Endothelial cell of umbilical vein (primary cell): ENCODE data around the gene POC5. TPM values are rescaled to one million over a fixed set of nuclear protein-coding genes. Genes with fewer than 3 reads are reported as not detected.

ENCODE experiments used
- BruUV-seq: library from RNA; stranded (reverse); fragments of 400-500 nt; replicated peaks from 2 replicates; lab custom pipeline; 2021; lab: Mats Ljungman, UMichigan
- CTCF ChIA-PET: fragments of 300-600, 350-600 bp; sonication (Branson Sonifier 250); formaldehyde crosslinking; loops from one replicate; lab custom pipeline; 2021; ENCODE audit warnings: antibody characterized with exemption, inconsistent platforms; lab: Charles Lee
- POLR2A ChIA-PET: fragments of 300-600, 350-600 bp; sonication (Branson Sonifier 250); formaldehyde crosslinking; loops from one replicate; lab custom pipeline; 2021; ENCODE audit warnings: antibody characterized with exemption, inconsistent platforms; lab: Charles Lee
- DNase-seq: peaks from one replicate; pipeline ENCODE4 v3.0.0-alpha.2; 2011; ENCODE audit warnings: low read depth, low spot score
- FAIRE-seq: peaks from 2 replicates; lab custom pipeline; 2011; peaks lifted over from hg19 to GRCh38; lab: Jason Lieb, UNC
- H2AFZ ChIP-seq: 2 replicates; pipeline ENCODE4 v1.6.0; 2012; ENCODE audit warnings: low read depth, low read length, control low read depth, inconsistent platforms
- H3K27ac ChIP-seq: 2 replicates; pipeline ENCODE4 v1.5.1; 2011; ENCODE audit warnings: low read depth, mild to moderate bottlenecking, control low read depth, low read length, moderate library complexity; ENCODE audit not compliant: insufficient read depth
- H3K27me3 ChIP-seq, 2 experiments: 2 replicates each; pipeline versions ENCODE4 v1.6.0 to v1.6.1; 2011; ENCODE audit warnings: low read length in 2 of 2, mixed read lengths in 1 of 2; ENCODE audit not compliant: control insufficient read depth in 2 of 2, insufficient read depth in 2 of 2
- H3K36me3 ChIP-seq, 2 experiments: 2 replicates in 1 of 2; 3 replicates in 1 of 2; pipeline ENCODE4 v1.5.1; 2011; ENCODE audit warnings: low read length in 2 of 2, mild to moderate bottlenecking in 1 of 2, moderate library complexity in 1 of 2; ENCODE audit not compliant: control insufficient read depth in 2 of 2, insufficient read depth in 2 of 2; ENCODE audit errors: extremely low read depth in 1 of 2
- H3K4me1 ChIP-seq: 3 replicates; pipeline ENCODE4 v1.5.1; 2011; ENCODE audit warnings: mild to moderate bottlenecking, low read length; ENCODE audit not compliant: control insufficient read depth, insufficient read depth; ENCODE audit errors: extremely low read depth
- H3K4me2 ChIP-seq: 2 replicates; pipeline ENCODE4 v1.6.1; 2011; ENCODE audit warnings: low read length, control low read depth, mixed read lengths; ENCODE audit not compliant: insufficient read depth
- H3K4me3 ChIP-seq, 3 experiments: fragments of 200-600 bp in 1 of 3; sonication (generic), shearing (Covaris generic) in 1 of 3; replicated peaks in 1 of 3; 2 replicates each; pipeline ENCODE4 v1.5.1; 2011 to 2016; ENCODE audit warnings: control low read depth in 3 of 3, low read length in 3 of 3, mild to moderate bottlenecking in 2 of 3, inconsistent platforms in 1 of 3, low read depth in 1 of 3, moderate library complexity in 1 of 3; ENCODE audit not compliant: insufficient read depth in 1 of 3
- H3K79me2 ChIP-seq: 2 replicates; pipeline ENCODE4 v1.6.0; 2012; ENCODE audit warnings: low read length, inconsistent platforms; ENCODE audit not compliant: control insufficient read depth, insufficient read depth
- H3K9ac ChIP-seq: replicated peaks from 2 replicates; pipeline ENCODE3; 2011; ENCODE audit warnings: low read length, control low read depth; ENCODE audit not compliant: insufficient read depth; ENCODE audit errors: extremely low read depth
- H3K9me1 ChIP-seq: replicated peaks from 3 replicates; pipeline ENCODE4 v1.6.0; 2011; ENCODE audit warnings: mild to moderate bottlenecking, low read length; ENCODE audit not compliant: control insufficient read depth, insufficient read depth; ENCODE audit errors: extremely low read depth
- H3K9me3 ChIP-seq: replicated peaks from 2 replicates; pipeline ENCODE4 v1.5.1; 2012; ENCODE audit warnings: low read length, inconsistent platforms; ENCODE audit not compliant: control insufficient read depth, insufficient read depth
- H4K20me1 ChIP-seq: replicated peaks from 2 replicates; pipeline ENCODE3; 2011; ENCODE audit warnings: mild to moderate bottlenecking, low read length; ENCODE audit not compliant: control insufficient read depth, insufficient read depth; ENCODE audit errors: extremely low read depth
- CTCF ChIP-seq, 2 donors: IDR thresholded peaks; 1 replicate in 1 of 2; 2 replicates in 1 of 2; pipeline ENCODE4 v1.5.1; 2011; ENCODE audit warnings: low read length in 2 of 2, mild to moderate bottlenecking in 2 of 2, moderate library complexity in 2 of 2, control low read depth in 1 of 2, inconsistent platforms in 1 of 2, low read depth in 1 of 2; ENCODE audit not compliant: insufficient read depth in 1 of 2; ENCODE audit errors: extremely low read depth in 1 of 2
- EZH2 ChIP-seq: IDR thresholded peaks from 2 replicates; pipeline ENCODE4 v1.6.1; 2012; ENCODE audit warnings: borderline replicate concordance, low read depth, mild to moderate bottlenecking, moderate library complexity, low read length, inconsistent platforms; ENCODE audit not compliant: severe bottlenecking
- GATA2 ChIP-seq: IDR thresholded peaks from 2 replicates; pipeline ENCODE4 v1.7.0; 2011; ENCODE audit warnings: low read depth, mild to moderate bottlenecking, moderate library complexity, mixed read lengths, low read length; ENCODE audit not compliant: insufficient read length, insufficient read depth
- JUN ChIP-seq: IDR thresholded peaks from 2 replicates; pipeline ENCODE4 v1.6.1; 2011; ENCODE audit warnings: borderline replicate concordance, low read depth; ENCODE audit not compliant: insufficient read length, insufficient read depth
- MYC ChIP-seq: IDR thresholded peaks from one replicate; pipeline ENCODE4 v1.6.1; 2011; ENCODE audit warnings: mild to moderate bottlenecking, low read depth, low read length
- POLR2A ChIP-seq: IDR thresholded peaks from 2 replicates; pipeline ENCODE4 v1.6.1; 2012; ENCODE audit warnings: low read depth, mild to moderate bottlenecking, control low read depth, low read length
- POLR2AphosphoS5 ChIP-seq: IDR thresholded peaks from 2 replicates; pipeline ENCODE4 v1.6.1; 2012; ENCODE audit warnings: low read depth, mild to moderate bottlenecking, control low read depth, low read length, moderate library complexity; ENCODE audit not compliant: insufficient read depth
- dilution Hi-C: fragments of 300-500 bp; cut with MboI; formaldehyde crosslinking; loops from one replicate; pipeline ENCODE4 v1.15.0; 2019; ENCODE audit warnings: low sequenced_read_pairs; ENCODE audit not compliant: extremely low pct_ligation_motif_present
- intact Hi-C: fragments of 100-400 bp; cut with micrococcal nuclease; formaldehyde crosslinking; loops from one replicate; pipeline ENCODE4 v1.10.0; 2022
- polyA plus RNA-seq, 4 experiments: library from polyadenylated mRNA; depleted of rRNA in 3 of 4; stranded (reverse) in 3 of 4; unstranded in 1 of 4; fragments of >200 nt; gene quantifications; 2 replicates each; pipeline versions ENCODE4 v1.2.1 to v1.2.3, GENCODE V29; 2011 to 2012; ENCODE audit warnings: missing spikeins in 1 of 4
- total RNA-seq: library from RNA; stranded (reverse); gene quantifications from 2 replicates; pipeline ENCODE4 v1.2.3, GENCODE V29; 2021

Gene POC5
- total and polyA plus RNA-seq, 2 donors (not counting 3 experiments of a cell fraction or from before 2014, with no cell fraction given): 8.3 to 15.9 TPM

- ChIA-PET POLR2A (no interaction called here), CTCF (no interaction called here)
- dilution Hi-C loops: no loop called here
- DNase-seq (no peak), FAIRE-seq (no peak)
- H3K4me1 ChIP-seq: no peaks in the 10 kb centered on the region
- H3K27ac ChIP-seq: no peak overlapping the region
- H3K9me3 ChIP-seq: no peaks in the 10 kb centered on the region
- H4K20me1 ChIP-seq: no peaks in the 10 kb centered on the region
- no peak overlapping the region for H3K4me2 ChIP-seq
- H3K27me3 ChIP-seq: peaks cover 13 to 24% of the 10 kb centered on the region in 2 experiments
- H3K36me3 ChIP-seq: no peaks in the 10 kb centered on the region
- no peak overlapping the region for H3K9ac ChIP-seq
- intact Hi-C loops: no loop called here
- H2AFZ ChIP-seq: no peak overlapping the region
- no peaks in the 10 kb centered on the region for H3K79me2 ChIP-seq
- no peak overlapping the region for H3K4me3 ChIP-seq
- TF ChIP-seq GATA2 (no peak), JUN (no peak), MYC (no peak), CTCF (IDR thresholded peaks at IDR 0.05; ENCODE audit: extremely low read depth in 1 of 2, insufficient read depth in 1 of 2, low read depth in 1 of 2, low read length in 2 of 2) (no peak), EZH2 (no peak), POLR2AphosphoS5 (no peak), POLR2A (no peak)
- H3K9me1 ChIP-seq: no peaks in the 10 kb centered on the region
- BruUV-seq: no TSS peak
Observed at GRCh38 chr5:75721573-75721972, 4.3 kb upstream of the POC5 start.
